HCT116 (cell line): ENCODE results near the gene PROM2. TPM values are rescaled to one million over a fixed set of nuclear protein-coding genes. Genes with fewer than 3 reads are reported as not detected.

Source experiments
- ATAC-seq: fragments of 200-7000 bp; cut with Tn5 transposase; 2 replicates; pipeline ENCODE4 v1.9.1; 2020; ENCODE audit warnings: mild to moderate bottlenecking, moderate library complexity
- BruUV-seq: library from RNA; stranded (reverse); fragments of 400-500 nt; replicated peaks from 2 replicates; lab custom pipeline; 2021; lab: Mats Ljungman, UMichigan
- CTCF ChIA-PET: fragments of 300-600 bp; sonication (Branson Sonifier 250); formaldehyde crosslinking; loops from one replicate; lab custom pipeline; 2021; ENCODE audit warnings: antibody characterized with exemption; lab: Charles Lee
- POLR2A ChIA-PET: fragments of 300-600, 350-600 bp; sonication (Branson Sonifier 250); formaldehyde crosslinking; loops from one replicate; lab custom pipeline; 2021; ENCODE audit warnings: antibody characterized with exemption; lab: Charles Lee
- RAD21 ChIA-PET, 2 experiments: fragments of 300-600 bp; sonication (Branson Sonifier 250); formaldehyde crosslinking; loops; one replicate each; lab custom pipeline; 2023; ENCODE audit warnings: low total read pairs in 2 of 2; ENCODE audit not compliant: uncharacterized antibody in 2 of 2, unreplicated experiment in 2 of 2, low non-redundant PET in 1 of 2; lab: Charles Lee
- DNase-seq: peaks from one replicate; pipeline ENCODE4 v3.0.0-alpha.2; 2010; ENCODE audit warnings: low read depth, low spot score
- H2AFZ ChIP-seq: fragments of 200-600 bp; shearing (Covaris generic), sonication (generic); 2 replicates; pipeline ENCODE4 v1.6.1; 2017; ENCODE audit warnings: low read depth, mixed run types, mixed read lengths, antibody characterized with exemption, low read length; ENCODE audit not compliant: poor library complexity, severe bottlenecking
- H3K27ac ChIP-seq: 2 replicates; pipeline ENCODE4 v1.5.1; 2012; ENCODE audit warnings: low read depth, low read length
- H3K27me3 ChIP-seq: fragments of 200-600 bp; sonication (generic); 2 replicates; pipeline ENCODE4 v1.6.1; 2016; ENCODE audit warnings: mixed run types, low read length, mixed read lengths; ENCODE audit not compliant: insufficient read depth
- H3K36me3 ChIP-seq, 2 experiments: fragments of 200-500 bp in 1 of 2; fragments of 200-600 bp in 1 of 2; sonication (Bioruptor generic) in 1 of 2; sonication (generic) in 1 of 2; 2 replicates each; pipeline versions ENCODE4 v1.5.1 to v1.6.1; 2014 to 2016; ENCODE audit warnings: low read length in 2 of 2, inconsistent platforms in 1 of 2, mixed read lengths in 1 of 2, mixed run types in 1 of 2; ENCODE audit not compliant: insufficient read depth in 2 of 2, control insufficient read depth in 1 of 2
- H3K4me1 ChIP-seq, 2 experiments: fragments of 200-600 bp in 1 of 2; sonication (generic) in 1 of 2; 2 replicates each; pipeline versions ENCODE4 v1.5.1 to v1.6.1; 2012 to 2017; ENCODE audit warnings: low read length in 2 of 2, inconsistent platforms in 1 of 2, mild to moderate bottlenecking in 1 of 2, mixed read lengths in 1 of 2, mixed run types in 1 of 2, moderate library complexity in 1 of 2; ENCODE audit not compliant: insufficient read depth in 2 of 2, control insufficient read depth in 1 of 2
- H3K4me2 ChIP-seq: fragments of 200-600 bp; sonication (generic); 2 replicates; pipeline ENCODE4 v1.6.1; 2017; ENCODE audit warnings: mixed run types, low read length, mixed read lengths
- H3K4me3 ChIP-seq, 2 experiments: fragments of 200-600 bp in 1 of 2; sonication (generic) in 1 of 2; replicated peaks in 1 of 2; 2 replicates each; pipeline ENCODE4 v1.5.1; 2011 to 2016; ENCODE audit warnings: low read length in 2 of 2, control low read depth in 1 of 2, low read depth in 1 of 2, mild to moderate bottlenecking in 1 of 2, mixed read lengths in 1 of 2, mixed run types in 1 of 2
- H3K79me2 ChIP-seq: fragments of 200-600 bp; sonication (generic); 2 replicates; pipeline ENCODE4 v1.6.1; 2017; ENCODE audit warnings: mild to moderate bottlenecking, mixed run types, low read length, moderate library complexity, mixed read lengths; ENCODE audit not compliant: insufficient read depth
- H3K9ac ChIP-seq: fragments of 200-600 bp; sonication (generic); 2 replicates; pipeline ENCODE4 v1.6.1; 2016; ENCODE audit warnings: low read length, mixed read lengths
- H3K9me2 ChIP-seq: fragments of 200-600 bp; sonication (generic), shearing (Covaris generic); 2 replicates; pipeline ENCODE4 v1.6.1; 2017; ENCODE audit warnings: mixed run types, mild to moderate bottlenecking, moderate library complexity; ENCODE audit not compliant: insufficient read depth
- H3K9me3 ChIP-seq, 2 experiments: fragments of 200-500 bp in 1 of 2; fragments of 200-600 bp in 1 of 2; sonication (Bioruptor generic) in 1 of 2; sonication (generic) in 1 of 2; 2 replicates each; pipeline ENCODE4 v1.6.1; 2014 to 2017; ENCODE audit warnings: low read length in 2 of 2, mixed read lengths in 2 of 2, inconsistent platforms in 1 of 2, low read depth in 1 of 2, mild to moderate bottlenecking in 1 of 2, mixed run types in 1 of 2, moderate library complexity in 1 of 2; ENCODE audit not compliant: control insufficient read depth in 1 of 2, insufficient read depth in 1 of 2
- H4K20me1 ChIP-seq: fragments of 200-600 bp; sonication (generic), shearing (Covaris generic); 2 replicates; pipeline ENCODE4 v1.6.1; 2017; ENCODE audit warnings: mixed run types, mild to moderate bottlenecking, moderate library complexity; ENCODE audit not compliant: insufficient read depth
- CEBPB ChIP-seq: IDR thresholded peaks from 2 replicates; pipeline ENCODE4 v1.6.1; 2012; ENCODE audit warnings: low read depth
- ELF1 ChIP-seq: IDR thresholded peaks from 2 replicates; pipeline ENCODE4 v1.6.1; 2012; ENCODE audit warnings: low read depth, borderline replicate concordance
- EZH2 ChIP-seq: fragments of 200-600 bp; sonication (generic); IDR thresholded peaks from 2 replicates; pipeline ENCODE4 v1.6.1; 2017; ENCODE audit warnings: antibody characterized with exemption, mixed run types
- EZH2phosphoT487 ChIP-seq: fragments of 200-600 bp; IDR thresholded peaks from 2 replicates; pipeline ENCODE4 v1.6.1; 2018; ENCODE audit warnings: antibody characterized with exemption, borderline replicate concordance
- FOSL1 ChIP-seq: IDR thresholded peaks from 2 replicates; pipeline ENCODE4 v1.6.1; 2012; ENCODE audit warnings: low read depth
- JUND ChIP-seq: IDR thresholded peaks from 2 replicates; pipeline ENCODE4 v1.6.1; 2012
- SP1 ChIP-seq: IDR thresholded peaks from 2 replicates; pipeline ENCODE4 v1.6.1; 2012; ENCODE audit warnings: low read depth
- intact Hi-C: fragments of 100-400 bp; cut with micrococcal nuclease; formaldehyde crosslinking; loops from 2 replicates; pipeline ENCODE4 v1.10.0; 2022
- total RNA-seq: library from RNA; stranded (reverse); gene quantifications from one replicate; pipeline ENCODE4 v1.2.1, GENCODE V29; 2021; ENCODE audit not compliant: unreplicated experiment
- TF ChIP-seq, protein P1 (sequence below): IDR thresholded peaks from 2 replicates; pipeline ENCODE4 v1.6.1; 2012; ENCODE audit warnings: low read depth
- TF ChIP-seq, protein P2 (sequence below): IDR thresholded peaks from 2 replicates; pipeline ENCODE4 v1.6.1; 2011; ENCODE audit warnings: mild to moderate bottlenecking, low read length, moderate library complexity; ENCODE audit not compliant: insufficient replicate concordance; ENCODE audit errors: extremely low read depth

PROM2 gene
- total RNA-seq, 1 experiment from 2014 or later = 11.9 TPM

DNA sequence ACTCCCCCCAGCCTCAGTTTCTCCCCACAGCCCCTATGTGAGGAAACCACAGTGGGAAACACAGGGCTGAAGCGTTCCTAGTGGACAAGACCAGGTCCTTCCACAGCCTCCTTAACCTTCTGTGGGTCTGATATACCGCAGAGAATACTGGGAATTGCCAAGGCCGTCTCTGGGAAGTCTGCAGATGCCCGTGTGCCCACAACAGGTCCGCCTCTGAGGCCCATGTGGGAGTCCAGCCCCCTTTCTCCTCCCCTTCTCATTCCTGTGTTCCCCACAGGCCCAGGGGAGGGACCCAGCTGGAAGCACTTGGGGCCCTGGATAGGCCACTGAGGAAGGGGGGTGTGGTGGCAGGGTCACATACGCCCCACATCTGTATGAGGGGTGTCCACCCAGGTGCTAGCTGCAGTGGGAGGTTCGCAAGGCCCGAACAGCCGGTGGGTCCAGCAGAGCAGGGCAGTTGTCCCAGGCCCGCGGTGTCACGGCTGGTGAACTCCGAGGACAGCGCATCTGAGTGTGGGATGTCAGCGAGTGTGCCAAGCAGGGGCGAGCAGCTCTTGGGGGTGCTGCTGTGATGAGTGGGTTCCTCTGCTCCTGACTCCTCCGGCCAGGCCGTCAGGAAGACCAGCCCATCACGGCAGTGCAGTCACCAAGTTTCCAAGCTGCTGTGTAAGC, 20.5 kb downstream of the PROM2 start:
- intact Hi-C loops = no loop called here
- no peak for DNase-seq
- BruUV-seq = no TSS peak
- no peaks in the 10 kb centered on the region for H4K20me1 ChIP-seq
- no peak for ATAC-seq
- H3K27ac ChIP-seq = no peak overlapping the region
- no peak overlapping the region for H3K4me2 ChIP-seq
- no peak for TF ChIP-seq JUND
- TF ChIP-seq ELF1 = no peak
- TF ChIP-seq CEBPB = no peak
- TF ChIP-seq FOSL1 = no peak
- TF ChIP-seq EZH2 = no peak
- TF ChIP-seq EZH2phosphoT487 = no peak
- TF ChIP-seq SP1 = no peak
- TF ChIP-seq, protein P1, sequence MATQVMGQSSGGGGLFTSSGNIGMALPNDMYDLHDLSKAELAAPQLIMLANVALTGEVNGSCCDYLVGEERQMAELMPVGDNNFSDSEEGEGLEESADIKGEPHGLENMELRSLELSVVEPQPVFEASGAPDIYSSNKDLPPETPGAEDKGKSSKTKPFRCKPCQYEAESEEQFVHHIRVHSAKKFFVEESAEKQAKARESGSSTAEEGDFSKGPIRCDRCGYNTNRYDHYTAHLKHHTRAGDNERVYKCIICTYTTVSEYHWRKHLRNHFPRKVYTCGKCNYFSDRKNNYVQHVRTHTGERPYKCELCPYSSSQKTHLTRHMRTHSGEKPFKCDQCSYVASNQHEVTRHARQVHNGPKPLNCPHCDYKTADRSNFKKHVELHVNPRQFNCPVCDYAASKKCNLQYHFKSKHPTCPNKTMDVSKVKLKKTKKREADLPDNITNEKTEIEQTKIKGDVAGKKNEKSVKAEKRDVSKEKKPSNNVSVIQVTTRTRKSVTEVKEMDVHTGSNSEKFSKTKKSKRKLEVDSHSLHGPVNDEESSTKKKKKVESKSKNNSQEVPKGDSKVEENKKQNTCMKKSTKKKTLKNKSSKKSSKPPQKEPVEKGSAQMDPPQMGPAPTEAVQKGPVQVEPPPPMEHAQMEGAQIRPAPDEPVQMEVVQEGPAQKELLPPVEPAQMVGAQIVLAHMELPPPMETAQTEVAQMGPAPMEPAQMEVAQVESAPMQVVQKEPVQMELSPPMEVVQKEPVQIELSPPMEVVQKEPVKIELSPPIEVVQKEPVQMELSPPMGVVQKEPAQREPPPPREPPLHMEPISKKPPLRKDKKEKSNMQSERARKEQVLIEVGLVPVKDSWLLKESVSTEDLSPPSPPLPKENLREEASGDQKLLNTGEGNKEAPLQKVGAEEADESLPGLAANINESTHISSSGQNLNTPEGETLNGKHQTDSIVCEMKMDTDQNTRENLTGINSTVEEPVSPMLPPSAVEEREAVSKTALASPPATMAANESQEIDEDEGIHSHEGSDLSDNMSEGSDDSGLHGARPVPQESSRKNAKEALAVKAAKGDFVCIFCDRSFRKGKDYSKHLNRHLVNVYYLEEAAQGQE = no peak
- TF ChIP-seq, protein P2, sequence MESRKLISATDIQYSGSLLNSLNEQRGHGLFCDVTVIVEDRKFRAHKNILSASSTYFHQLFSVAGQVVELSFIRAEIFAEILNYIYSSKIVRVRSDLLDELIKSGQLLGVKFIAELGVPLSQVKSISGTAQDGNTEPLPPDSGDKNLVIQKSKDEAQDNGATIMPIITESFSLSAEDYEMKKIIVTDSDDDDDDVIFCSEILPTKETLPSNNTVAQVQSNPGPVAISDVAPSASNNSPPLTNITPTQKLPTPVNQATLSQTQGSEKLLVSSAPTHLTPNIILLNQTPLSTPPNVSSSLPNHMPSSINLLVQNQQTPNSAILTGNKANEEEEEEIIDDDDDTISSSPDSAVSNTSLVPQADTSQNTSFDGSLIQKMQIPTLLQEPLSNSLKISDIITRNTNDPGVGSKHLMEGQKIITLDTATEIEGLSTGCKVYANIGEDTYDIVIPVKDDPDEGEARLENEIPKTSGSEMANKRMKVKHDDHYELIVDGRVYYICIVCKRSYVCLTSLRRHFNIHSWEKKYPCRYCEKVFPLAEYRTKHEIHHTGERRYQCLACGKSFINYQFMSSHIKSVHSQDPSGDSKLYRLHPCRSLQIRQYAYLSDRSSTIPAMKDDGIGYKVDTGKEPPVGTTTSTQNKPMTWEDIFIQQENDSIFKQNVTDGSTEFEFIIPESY = no peak
- TF ChIP-seq, all 23 proteins: peak for 0
- Histone ChIP-seq H3K9ac (no peak overlapping the region), H3K9me2 (no peaks in the 10 kb centered on the region), H3K36me3 (no peaks in the 10 kb centered on the region), H3K4me3 (no peak overlapping the region), H3K9me3 (0 out of 4 replicates have a peak, but pooled peaks cover 0 to 6% of the 10 kb centered on the region in 2 experiments), H2AFZ (no peak overlapping the region), H3K27me3 (no peaks in the 10 kb centered on the region), H3K4me1 (peaks cover 0 to 9% of the 10 kb centered on the region in 2 experiments; a peak in 2 of 4 replicates), H3K79me2 (no peaks in the 10 kb centered on the region)
- RAD21 ChIA-PET = no interaction called here
- CTCF ChIA-PET = no interaction called here
- POLR2A ChIA-PET = no interaction called here
